HG03457 (cell line): ENCODE measurements around the gene PPM1L.
"Not testable (repeated sequence)": the region's sequence is repeated elsewhere in the genome, so short reads cannot be mapped to it uniquely, and the experiment has no call there.

ENCODE experiments used
- ATAC-seq: cut with Tn5 transposase; IDR thresholded peaks from one replicate; pipeline ENCODE4 v1.9.1; 2021; ENCODE audit warnings: moderate number of reproducible peaks; ENCODE audit not compliant: unreplicated experiment

Gene PPM1L

DNA sequence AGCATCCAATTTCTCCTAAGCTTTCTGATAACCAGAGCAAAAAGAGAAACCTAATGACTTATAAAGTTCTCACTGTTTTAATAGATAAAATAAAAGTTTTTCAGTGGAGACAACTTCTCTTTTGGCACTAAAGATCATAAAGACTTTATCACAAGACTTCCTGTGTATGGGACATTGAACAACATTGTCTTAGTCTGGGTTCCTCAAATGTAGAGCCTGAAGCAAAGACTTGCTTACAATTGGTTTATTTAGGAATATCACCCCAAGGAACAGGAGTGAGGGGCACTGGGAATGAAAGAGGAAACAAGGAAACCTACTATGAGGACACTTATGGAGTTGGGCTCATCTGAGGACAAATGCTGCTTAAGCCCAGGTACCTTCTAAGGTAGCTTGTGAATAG lies 221.7 kb downstream of the PPM1L start:
- no peak for ATAC-seq

GRCh38 chr3:160980740-160981139 lies 224.7 kb downstream of the PPM1L start:
- peak; percentile 69 for ATAC-seq

GRCh38 chr3:160981217-160981938 lies 225.3 kb downstream of the PPM1L start:
- peak; percentile 94 for ATAC-seq

GRCh38 chr3:160982491-160982890 lies 226.5 kb downstream of the PPM1L start:
- no peak for ATAC-seq

- ATAC-seq = not testable (repeated sequence)
These were observed 227.9 kb downstream of the PPM1L start for GRCh38 chr3:160983900-160984299.

GRCh38 chr3:160986069-160986468 lies 230.0 kb downstream of the PPM1L start:
- ATAC-seq = no peak

DNA sequence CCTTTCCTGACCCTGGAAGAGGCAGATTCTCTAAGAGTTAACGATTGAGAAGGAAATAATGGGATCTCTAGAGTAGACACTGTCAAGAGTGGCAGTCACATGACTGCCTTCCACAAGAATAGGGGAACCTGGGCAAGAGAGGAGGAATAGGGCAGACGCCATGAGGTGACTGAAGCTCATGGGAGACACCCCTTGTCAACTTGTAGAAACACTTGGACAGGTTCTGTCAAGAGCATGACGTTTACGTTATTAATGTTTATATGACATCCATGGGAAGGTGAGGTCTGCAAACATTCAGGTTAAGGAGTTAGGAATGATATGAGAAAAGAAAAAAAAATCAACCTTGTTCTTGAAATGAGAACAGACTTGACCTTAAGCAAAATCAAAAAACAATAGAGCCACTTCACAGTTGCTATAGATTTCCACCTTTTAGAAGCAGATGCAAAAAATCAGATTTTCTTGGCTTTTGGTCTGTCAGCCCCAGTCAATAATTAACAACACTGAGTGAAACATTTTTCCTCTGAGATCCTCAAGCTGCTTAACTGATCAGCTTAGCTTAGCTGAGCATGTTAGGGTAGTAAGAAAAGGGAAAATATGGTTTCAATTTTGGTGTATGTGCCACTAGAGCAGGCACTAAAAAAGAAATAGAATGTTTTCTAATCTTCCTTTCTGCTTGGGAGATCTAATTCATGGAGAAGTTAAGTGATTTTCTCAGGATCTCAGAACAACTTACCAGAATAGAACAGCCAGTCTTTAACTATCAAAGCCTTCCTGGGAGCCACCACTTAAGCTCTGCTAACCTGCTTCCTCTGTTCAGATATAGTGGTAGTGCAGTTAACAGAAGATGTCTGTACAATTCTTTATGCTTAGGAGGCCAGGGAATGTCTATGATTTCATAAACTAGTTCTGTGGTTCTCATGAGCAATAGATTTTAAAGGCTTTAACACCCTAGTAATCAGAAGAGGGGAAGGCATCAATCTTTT lies 232.2 kb downstream of the PPM1L start:
- peak; percentile 64 for ATAC-seq

DNA sequence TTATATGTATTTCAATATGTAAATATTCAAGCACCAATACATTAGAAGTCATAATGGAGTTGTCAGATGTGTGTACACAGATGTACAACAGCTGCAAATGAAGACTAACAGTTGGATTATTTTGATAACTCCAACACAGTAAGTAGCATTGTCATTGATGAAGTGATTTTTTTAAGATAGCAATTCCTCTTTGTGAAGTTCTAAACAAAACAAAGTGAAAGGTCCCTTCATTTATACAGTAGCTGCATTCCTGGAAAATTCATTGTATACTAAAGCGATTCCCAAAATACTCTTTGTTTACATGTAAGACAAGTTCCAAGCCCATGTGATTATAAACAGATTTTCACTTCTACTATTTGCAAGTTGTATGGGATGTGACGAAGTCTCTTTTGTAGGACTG lies 234.4 kb downstream of the PPM1L start:
- no peak for ATAC-seq

- ATAC-seq = no peak
These were observed 236.7 kb downstream of the PPM1L start for GRCh38 chr3:160992712-160993111.

GRCh38 chr3:160996811-160997210 lies 240.8 kb downstream of the PPM1L start:
- ATAC-seq = no peak

DNA sequence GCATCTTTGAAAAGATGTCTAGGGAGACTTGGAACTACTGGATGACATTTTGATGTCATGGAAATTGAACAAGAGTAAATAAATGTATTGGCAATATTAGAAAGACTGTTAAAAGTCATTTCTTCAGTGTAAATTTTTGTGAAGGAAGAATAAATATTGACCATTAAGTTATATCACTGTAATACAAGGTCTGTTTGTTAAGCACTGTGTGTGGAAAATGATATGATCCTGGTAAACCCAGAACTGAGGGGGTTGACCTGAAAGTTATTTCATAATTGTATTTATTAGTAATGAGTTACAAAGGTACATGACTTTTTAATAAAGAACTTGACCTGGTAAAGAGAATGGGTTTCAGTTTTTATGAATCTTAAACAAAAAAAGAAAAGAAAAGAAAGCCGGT lies 242.6 kb downstream of the PPM1L start:
- ATAC-seq = no peak

DNA sequence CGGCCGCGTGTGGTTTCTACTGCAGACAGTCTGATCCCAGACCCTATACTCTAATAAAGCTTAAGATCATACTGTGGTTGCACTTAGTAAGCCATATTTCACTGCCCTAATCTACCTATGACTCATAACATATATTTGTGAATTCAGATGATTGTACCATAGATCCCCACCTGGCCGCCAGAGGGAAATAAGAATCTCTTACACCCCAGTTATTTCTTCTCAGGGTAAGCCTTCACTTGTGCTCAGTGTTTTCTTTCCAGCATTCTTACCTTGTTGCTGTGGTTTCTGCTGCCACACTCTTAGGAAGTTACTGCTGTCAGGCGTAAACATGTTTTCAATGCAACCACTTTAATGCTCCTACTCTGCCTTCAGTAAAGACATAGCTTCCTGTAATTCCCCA lies 243.2 kb downstream of the PPM1L start:
- ATAC-seq = no peak

- ATAC-seq = no peak
These were observed 252.1 kb downstream of the PPM1L start for GRCh38 chr3:161008086-161008485.

- ATAC-seq = not testable (repeated sequence)
These were observed 254.1 kb downstream of the PPM1L start for GRCh38 chr3:161010151-161010550.

- no peak for ATAC-seq
These were observed 259.1 kb downstream of the PPM1L start for GRCh38 chr3:161014843-161015749.

- no peak for ATAC-seq
These were observed 260.6 kb downstream of the PPM1L start for GRCh38 chr3:161016417-161017313.

- ATAC-seq = no peak
These were observed 261.9 kb downstream of the PPM1L start for GRCh38 chr3:161017971-161018370.

DNA sequence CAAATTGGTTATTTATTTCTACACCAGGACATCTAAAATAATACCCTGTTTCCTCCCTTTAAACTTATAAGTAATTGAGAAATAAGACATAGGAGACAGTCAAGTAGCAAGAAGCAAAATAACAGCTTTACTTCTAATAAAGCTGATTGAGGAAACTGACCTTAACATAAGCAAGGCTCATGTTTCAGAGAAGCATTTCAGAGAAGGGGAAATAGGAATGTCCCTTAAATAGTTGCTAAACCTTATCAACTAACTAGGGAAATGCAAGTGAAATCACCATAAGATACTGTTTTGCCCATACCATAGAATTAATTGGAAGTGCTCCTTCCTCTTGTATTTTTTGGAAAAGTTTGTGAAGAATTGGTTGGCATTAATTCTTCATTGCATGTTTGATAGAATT lies 264.2 kb downstream of the PPM1L start:
- no peak for ATAC-seq

- no peak for ATAC-seq
These were observed 269.9 kb downstream of the PPM1L start for GRCh38 chr3:161025911-161026310.
